GM10266 (cell line): Measurements from ENCODE around the gene HOXD12.

ENCODE experiments used
- DNase-seq: peaks from one replicate; pipeline ENCODE4 v3.0.0; 2012; ENCODE audit errors: extremely low spot score
- TF ChIP-seq, protein P1 (sequence below): IDR thresholded peaks from 2 replicates; pipeline ENCODE4 v1.5.1; 2012; ENCODE audit warnings: mild to moderate bottlenecking, low read depth; ENCODE audit not compliant: control insufficient read depth, insufficient read depth; ENCODE audit errors: missing control alignments

Gene HOXD12

GRCh38 chr2:176115883-176116813 lies 16.6 kb downstream of the HOXD12 start, which contains the start of gene HOXD10:
Gene HOXD10, plus strand, starts transcription at chr2:176116778. Its CDS starts 56 bp downstream, at chr2:176116834.
- TF ChIP-seq, protein P1, sequence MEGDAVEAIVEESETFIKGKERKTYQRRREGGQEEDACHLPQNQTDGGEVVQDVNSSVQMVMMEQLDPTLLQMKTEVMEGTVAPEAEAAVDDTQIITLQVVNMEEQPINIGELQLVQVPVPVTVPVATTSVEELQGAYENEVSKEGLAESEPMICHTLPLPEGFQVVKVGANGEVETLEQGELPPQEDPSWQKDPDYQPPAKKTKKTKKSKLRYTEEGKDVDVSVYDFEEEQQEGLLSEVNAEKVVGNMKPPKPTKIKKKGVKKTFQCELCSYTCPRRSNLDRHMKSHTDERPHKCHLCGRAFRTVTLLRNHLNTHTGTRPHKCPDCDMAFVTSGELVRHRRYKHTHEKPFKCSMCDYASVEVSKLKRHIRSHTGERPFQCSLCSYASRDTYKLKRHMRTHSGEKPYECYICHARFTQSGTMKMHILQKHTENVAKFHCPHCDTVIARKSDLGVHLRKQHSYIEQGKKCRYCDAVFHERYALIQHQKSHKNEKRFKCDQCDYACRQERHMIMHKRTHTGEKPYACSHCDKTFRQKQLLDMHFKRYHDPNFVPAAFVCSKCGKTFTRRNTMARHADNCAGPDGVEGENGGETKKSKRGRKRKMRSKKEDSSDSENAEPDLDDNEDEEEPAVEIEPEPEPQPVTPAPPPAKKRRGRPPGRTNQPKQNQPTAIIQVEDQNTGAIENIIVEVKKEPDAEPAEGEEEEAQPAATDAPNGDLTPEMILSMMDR, result no peak
- no peak for DNase-seq

GRCh38 chr2:176117162-176117822 lies 17.7 kb downstream of the HOXD12 start:
- DNase-seq, result no peak
- TF ChIP-seq, protein P1, result no peak

GRCh38 chr2:176117823-176118371 lies 18.3 kb downstream of the HOXD12 start:
- DNase-seq, result no peak
- TF ChIP-seq, protein P1, result no peak

DNA sequence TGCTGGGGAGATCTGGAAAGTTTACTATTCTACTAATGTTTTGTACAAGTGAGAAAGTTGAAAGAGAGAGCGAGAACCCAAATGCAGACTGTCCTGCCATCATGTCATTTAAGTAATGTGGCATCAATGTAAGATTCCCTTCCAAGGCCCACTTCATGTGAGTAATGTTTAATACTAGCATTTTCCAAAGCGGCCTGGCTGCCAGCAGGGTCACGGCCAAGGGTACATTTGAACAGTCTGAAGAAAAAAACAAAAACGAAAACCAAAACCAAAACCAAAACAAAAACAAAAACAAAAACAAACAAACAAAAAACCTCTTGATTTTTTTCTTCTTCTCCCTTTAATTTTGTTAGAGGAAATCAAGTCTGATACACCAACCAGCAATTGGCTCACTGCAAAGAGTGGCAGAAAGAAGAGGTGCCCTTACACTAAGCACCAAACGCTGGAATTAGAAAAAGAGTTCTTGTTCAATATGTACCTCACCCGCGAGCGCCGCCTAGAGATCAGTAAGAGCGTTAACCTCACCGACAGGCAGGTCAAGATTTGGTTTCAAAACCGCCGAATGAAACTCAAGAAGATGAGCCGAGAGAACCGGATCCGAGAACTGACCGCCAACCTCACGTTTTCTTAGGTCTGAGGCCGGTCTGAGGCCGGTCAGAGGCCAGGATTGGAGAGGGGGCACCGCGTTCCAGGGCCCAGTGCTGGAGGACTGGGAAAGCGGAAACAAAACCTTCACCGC lies 19.2 kb downstream of the HOXD12 start:
- TF ChIP-seq, protein P1, result peak; percentile 34
- DNase-seq, result peak; percentile 67

GRCh38 chr2:176120364-176121189 lies 21.0 kb downstream of the HOXD12 start:
- TF ChIP-seq, protein P1, result no peak
- no peak for DNase-seq
